KMS-11 (cell line): ENCODE data around the gene CDR2L.
"Not testable (repeated sequence)": the region's sequence is repeated elsewhere in the genome, so short reads cannot be mapped to it uniquely, and the experiment has no call there.

Source experiments
- H2AFZ ChIP-seq: fragments of 200-600 bp; sonication (generic); 2 replicates; pipeline ENCODE4 v1.6.1; 2016; ENCODE audit warnings: antibody characterized with exemption, mixed run types, low read depth
- H3K27ac ChIP-seq: fragments of 200-600 bp; sonication (generic); 2 replicates; pipeline ENCODE4 v1.6.1; 2016; ENCODE audit warnings: mild to moderate bottlenecking, mixed run types
- H3K27me3 ChIP-seq: fragments of 200-600 bp; sonication (generic); 2 replicates; pipeline ENCODE4 v1.6.1; 2017; ENCODE audit warnings: mild to moderate bottlenecking, low read depth, mixed run types, moderate library complexity; ENCODE audit not compliant: insufficient read depth
- H3K36me3 ChIP-seq: fragments of 200-600 bp; sonication (generic); 2 replicates; pipeline ENCODE4 v1.6.1; 2017; ENCODE audit warnings: mild to moderate bottlenecking, mixed run types; ENCODE audit not compliant: insufficient read depth
- H3K4me1 ChIP-seq: fragments of 200-600 bp; sonication (generic); 2 replicates; pipeline ENCODE4 v1.6.1; 2016; ENCODE audit warnings: mild to moderate bottlenecking, low read depth, mixed run types; ENCODE audit not compliant: poor library complexity, severe bottlenecking
- H3K4me2 ChIP-seq: fragments of 200-600 bp; sonication (generic); 2 replicates; pipeline ENCODE4 v1.7.0; 2016; ENCODE audit warnings: mild to moderate bottlenecking, mixed run types
- H3K4me3 ChIP-seq: fragments of 200-600 bp; sonication (generic); IDR thresholded peaks from 2 replicates; pipeline ENCODE4 v1.6.1; 2017; ENCODE audit warnings: low read depth, low read length, mixed read lengths; ENCODE audit not compliant: insufficient read depth
- H3K79me2 ChIP-seq: fragments of 200-600 bp; sonication (generic); 2 replicates; pipeline ENCODE4 v1.6.1; 2016; ENCODE audit warnings: low read depth, mixed run types; ENCODE audit not compliant: insufficient read depth
- H3K9ac ChIP-seq: fragments of 200-600 bp; sonication (generic); 2 replicates; pipeline ENCODE4 v1.6.1; 2016; ENCODE audit warnings: mild to moderate bottlenecking, mixed run types
- H4K20me1 ChIP-seq: fragments of 200-600 bp; sonication (generic); 2 replicates; pipeline ENCODE4 v1.6.1; 2016; ENCODE audit warnings: mild to moderate bottlenecking, mixed run types; ENCODE audit not compliant: insufficient read depth
- CTCF ChIP-seq: fragments of 200-600 bp; sonication (generic); conservative IDR thresholded peaks from 2 replicates; pipeline ENCODE4 v1.6.1; 2017; ENCODE audit warnings: low read depth, mild to moderate bottlenecking, antibody characterized with exemption, low read length, moderate library complexity, mixed read lengths

CDR2L gene

GRCh38 chr17:74981979-74982662, 5.3 kb upstream of the CDR2L start:
- Histone ChIP-seq H2AFZ (peak overlapping the region; percentile 95), H3K27me3 (no peaks in the 10 kb centered on the region; the same call in none of the 2 replicates), H3K79me2 (no peaks in the 10 kb centered on the region), H3K4me1 (peaks cover 35% of the 10 kb centered on the region), H3K36me3 (no peaks in the 10 kb centered on the region), H3K9ac (peak overlapping the region; percentile 55; the same call in 1 of the 2 replicates), H3K27ac (0 out of 2 replicates have a peak overlapping the region, but pooled peaks have one; percentile 11), H3K4me2 (peak overlapping the region; percentile 83), H4K20me1 (no peaks in the 10 kb centered on the region), H3K4me3 (no peak overlapping the region)
- no peak for TF ChIP-seq CTCF

- peak overlapping the region; percentile 83 for H3K4me2 ChIP-seq
- not testable (repeated sequence) for H3K36me3 ChIP-seq, H3K9ac ChIP-seq, H3K27ac ChIP-seq, H4K20me1 ChIP-seq, H3K4me3 ChIP-seq, H3K79me2 ChIP-seq, H3K27me3 ChIP-seq
- H3K4me1 ChIP-seq = peaks cover 36% of the 10 kb centered on the region
- H2AFZ ChIP-seq = peak overlapping the region; percentile 95
Observed at GRCh38 chr17:74982663-74983313, 4.6 kb upstream of the CDR2L start.

GRCh38 chr17:74986206-74986576, 1.2 kb upstream of the CDR2L start:
- Histone ChIP-seq H3K4me1 (peaks cover 33% of the 10 kb centered on the region), H3K79me2 (no peaks in the 10 kb centered on the region), H3K27me3 (peaks cover 6% of the 10 kb centered on the region), H2AFZ (0 out of 2 replicates have a peak overlapping the region, but pooled peaks have one; percentile 70), H3K27ac (no peak overlapping the region), H4K20me1 (no peaks in the 10 kb centered on the region), H3K4me3 (no peak overlapping the region), H3K9ac (no peak overlapping the region), H3K36me3 (no peaks in the 10 kb centered on the region), H3K4me2 (peak overlapping the region; percentile 58)
- TF ChIP-seq CTCF = no peak

- no peak for TF ChIP-seq CTCF
- Histone ChIP-seq H3K4me3 (no peak overlapping the region), H3K9ac (peak overlapping the region; percentile 17; the same call in 1 of the 2 replicates), H3K4me2 (peak overlapping the region; percentile 58), H3K36me3 (no peaks in the 10 kb centered on the region), H4K20me1 (no peaks in the 10 kb centered on the region), H3K79me2 (no peaks in the 10 kb centered on the region), H3K4me1 (peaks cover 23% of the 10 kb centered on the region), H3K27ac (no peak overlapping the region), H3K27me3 (peaks cover 6% of the 10 kb centered on the region), H2AFZ (peak overlapping the region; percentile 67)
Observed at GRCh38 chr17:74987909-74988711, 678 bp downstream of the CDR2L start.
